Breast epithelium (tissue), 3 donors: ENCODE measurements around the gene NAALADL2.

ENCODE experiments used
- POLR2A ChIP-seq: fragments of 450-650 bp; IDR thresholded peaks from one replicate; pipeline ENCODE4 v1.6.1; 2016; ENCODE audit warnings: antibody characterized with exemption, mild to moderate bottlenecking, moderate library complexity
- POLR2AphosphoS5 ChIP-seq, 3 donors: sonication (generic); formaldehyde crosslinking; IDR thresholded peaks; one replicate each; pipeline ENCODE4 v1.6.1; 2017; ENCODE audit warnings: antibody characterized with exemption in 3 of 3
- TF ChIP-seq, protein P1 (sequence below), 3 donors: fragments of 450-650 bp; IDR thresholded peaks; one replicate each; pipeline ENCODE4 v1.5.1; 2016 to 2017; ENCODE audit warnings: antibody characterized with exemption in 3 of 3, mild to moderate bottlenecking in 3 of 3, moderate library complexity in 3 of 3

GRCh38 chr3:175129126-175129525 is 270.0 kb downstream of the NAALADL2 start:
- TF ChIP-seq POLR2AphosphoS5 (IDR thresholded peaks at IDR 0.05) (no peak), POLR2A (no peak)
- TF ChIP-seq, protein P1, sequence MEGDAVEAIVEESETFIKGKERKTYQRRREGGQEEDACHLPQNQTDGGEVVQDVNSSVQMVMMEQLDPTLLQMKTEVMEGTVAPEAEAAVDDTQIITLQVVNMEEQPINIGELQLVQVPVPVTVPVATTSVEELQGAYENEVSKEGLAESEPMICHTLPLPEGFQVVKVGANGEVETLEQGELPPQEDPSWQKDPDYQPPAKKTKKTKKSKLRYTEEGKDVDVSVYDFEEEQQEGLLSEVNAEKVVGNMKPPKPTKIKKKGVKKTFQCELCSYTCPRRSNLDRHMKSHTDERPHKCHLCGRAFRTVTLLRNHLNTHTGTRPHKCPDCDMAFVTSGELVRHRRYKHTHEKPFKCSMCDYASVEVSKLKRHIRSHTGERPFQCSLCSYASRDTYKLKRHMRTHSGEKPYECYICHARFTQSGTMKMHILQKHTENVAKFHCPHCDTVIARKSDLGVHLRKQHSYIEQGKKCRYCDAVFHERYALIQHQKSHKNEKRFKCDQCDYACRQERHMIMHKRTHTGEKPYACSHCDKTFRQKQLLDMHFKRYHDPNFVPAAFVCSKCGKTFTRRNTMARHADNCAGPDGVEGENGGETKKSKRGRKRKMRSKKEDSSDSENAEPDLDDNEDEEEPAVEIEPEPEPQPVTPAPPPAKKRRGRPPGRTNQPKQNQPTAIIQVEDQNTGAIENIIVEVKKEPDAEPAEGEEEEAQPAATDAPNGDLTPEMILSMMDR (IDR thresholded peaks at IDR 0.05): no peak
